HG03196 (cell line): ENCODE results near the gene GAREM1.
"Not testable (repeated sequence)": the region's sequence is repeated elsewhere in the genome, so short reads cannot be mapped to it uniquely, and the experiment has no call there.

Experiments used
- ATAC-seq: cut with Tn5 transposase; IDR thresholded peaks from one replicate; pipeline ENCODE4 v1.9.1; 2021; ENCODE audit not compliant: unreplicated experiment

GAREM1 gene

DNA sequence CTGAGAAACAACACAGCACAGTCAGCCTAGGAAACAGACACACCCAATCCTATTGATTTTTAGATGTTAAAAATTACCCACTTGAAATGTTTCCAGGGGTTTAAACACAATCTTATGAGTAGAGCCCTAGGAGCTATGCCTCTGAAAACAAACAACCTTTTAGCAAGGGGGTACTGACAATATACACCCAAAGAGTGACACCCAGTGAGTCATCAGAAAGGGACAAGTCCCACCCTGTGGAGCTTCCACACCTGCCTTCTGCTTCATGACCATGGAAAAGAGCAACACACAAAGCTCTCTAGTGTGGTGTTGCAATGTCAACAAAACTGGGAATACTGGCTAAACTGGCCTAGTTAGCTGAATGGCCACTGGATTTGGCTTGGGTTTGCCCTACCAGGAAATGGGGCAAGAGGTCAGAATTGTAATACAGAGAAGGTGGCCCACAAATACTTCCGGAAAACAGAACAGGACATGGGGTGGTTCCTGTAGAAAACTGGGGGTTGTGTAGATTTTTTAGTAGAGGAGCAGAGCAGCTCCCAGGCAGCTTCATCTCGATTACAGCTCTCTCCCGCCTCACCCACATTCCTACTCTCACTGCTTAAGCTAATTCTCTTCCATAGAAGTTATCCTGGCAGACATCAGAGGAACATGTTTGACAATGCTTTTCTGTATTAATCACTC is 98.2 kb downstream of the GAREM1 start:
- ATAC-seq: no peak

DNA sequence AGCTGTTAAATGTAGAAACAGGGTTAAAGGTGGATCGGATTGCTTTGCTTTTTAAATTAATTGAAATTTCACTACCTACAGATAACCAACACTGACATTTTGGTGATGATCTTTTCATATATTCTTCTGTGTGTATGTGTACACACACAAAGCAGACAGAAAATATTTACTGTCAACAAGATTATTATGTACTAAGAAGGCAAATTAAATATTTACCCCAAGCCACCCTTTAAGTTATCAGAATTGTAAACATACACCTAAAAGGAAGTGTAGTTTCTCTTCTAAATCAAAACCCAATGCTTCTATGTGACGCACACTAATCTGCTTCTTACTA is 98.7 kb downstream of the GAREM1 start:
- no peak for ATAC-seq

DNA sequence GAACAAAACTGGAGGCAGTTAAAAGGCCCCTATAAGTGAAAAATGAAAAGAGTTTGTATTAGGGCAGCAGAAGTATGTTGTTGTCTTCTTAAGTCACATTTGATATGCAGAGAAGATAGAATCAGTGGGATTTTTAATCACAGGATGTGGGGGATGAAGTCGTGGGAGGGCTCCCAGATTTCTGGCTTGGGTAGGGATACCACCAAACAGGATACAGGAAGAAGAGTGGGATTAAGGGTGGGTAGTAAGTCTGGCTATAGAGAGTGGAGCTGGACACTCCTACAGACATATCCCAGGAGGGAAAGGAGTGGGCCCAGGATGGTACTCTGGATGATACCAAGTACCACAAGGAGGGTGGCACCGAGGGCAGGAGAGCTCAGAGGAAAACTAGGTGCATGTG is 99.3 kb downstream of the GAREM1 start:
- ATAC-seq: no peak

- no peak for ATAC-seq
These were observed 101.7 kb downstream of the GAREM1 start for GRCh38 chr18:32368991-32369390.

- ATAC-seq: no peak
These were observed 102.5 kb downstream of the GAREM1 start for GRCh38 chr18:32368170-32368569.

GRCh38 chr18:32366586-32367538 is 103.8 kb downstream of the GAREM1 start:
- no peak for ATAC-seq

- ATAC-seq: no peak
These were observed 108.2 kb downstream of the GAREM1 start for GRCh38 chr18:32362484-32362883.

DNA sequence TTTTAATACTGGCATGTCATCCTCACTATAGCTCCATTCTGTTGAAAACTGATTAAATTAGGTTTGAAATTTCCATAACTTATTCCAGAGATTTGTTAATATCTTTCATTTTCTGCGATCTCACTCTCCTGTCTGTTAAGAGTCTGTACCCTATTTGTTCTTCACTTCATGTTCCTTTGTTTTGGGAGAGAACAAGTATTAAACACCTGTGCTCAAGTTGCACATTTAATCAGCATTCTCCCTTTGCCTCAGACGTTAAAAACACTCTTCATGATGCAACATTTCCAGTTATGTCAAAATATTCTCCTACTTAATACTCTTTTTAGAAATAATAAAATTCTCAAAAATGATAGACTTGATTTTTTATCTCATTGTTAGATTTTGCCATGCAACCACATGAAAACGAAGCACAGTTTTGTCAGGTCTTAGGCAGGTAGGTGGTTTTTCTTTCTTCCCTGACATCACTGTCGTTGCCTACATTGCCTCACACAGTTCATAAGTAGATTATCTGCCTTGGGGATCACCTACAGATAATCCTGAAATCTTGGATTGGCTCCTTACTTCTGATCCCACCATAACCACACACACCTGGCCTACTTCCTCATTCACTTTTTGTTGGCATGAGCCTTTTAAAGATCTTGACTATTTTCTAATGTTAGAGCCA is 109.9 kb downstream of the GAREM1 start:
- no peak for ATAC-seq

- no peak for ATAC-seq
These were observed 112.2 kb downstream of the GAREM1 start for GRCh38 chr18:32358529-32358928.

DNA sequence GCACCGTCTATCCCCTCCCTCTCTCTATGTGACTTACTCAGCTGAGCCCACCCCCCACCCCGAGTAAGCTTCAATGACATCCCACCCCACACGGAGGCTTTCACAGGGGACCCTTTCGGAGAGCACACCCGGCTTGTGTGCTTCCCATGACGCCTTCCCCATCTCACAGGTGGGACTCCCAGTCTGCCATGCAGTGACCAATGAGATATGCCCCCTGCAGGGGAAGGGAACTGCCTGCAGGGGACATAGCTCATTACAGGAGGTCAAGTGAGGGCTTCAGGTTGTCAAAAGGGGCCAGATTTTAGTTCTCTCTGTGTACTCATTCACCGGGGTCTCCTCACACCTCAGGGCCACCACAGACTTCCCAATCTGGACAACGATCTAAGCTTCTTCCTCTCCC is 112.6 kb downstream of the GAREM1 start:
- ATAC-seq: no peak

DNA sequence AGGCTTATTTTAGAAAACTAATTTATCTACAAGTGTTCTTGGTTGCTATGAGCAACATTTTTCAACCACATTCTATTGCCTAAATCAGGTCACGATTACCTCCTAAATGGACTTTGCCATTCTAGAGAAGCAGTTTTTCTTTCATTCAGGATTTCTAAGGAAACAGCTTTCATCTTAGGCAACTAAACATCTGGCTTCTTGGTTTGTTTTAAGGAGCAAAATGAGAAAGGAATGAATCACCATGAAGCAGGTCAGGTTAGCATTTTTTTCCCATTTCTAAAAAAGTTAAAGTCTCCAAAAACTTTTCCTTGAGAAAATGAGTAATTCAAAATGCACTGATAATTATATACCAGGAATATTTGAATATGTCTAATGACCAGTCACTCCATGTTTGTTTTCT is 114.8 kb downstream of the GAREM1 start:
- no peak for ATAC-seq

- ATAC-seq: no peak
These were observed 116.2 kb downstream of the GAREM1 start for GRCh38 chr18:32354518-32354917.

DNA sequence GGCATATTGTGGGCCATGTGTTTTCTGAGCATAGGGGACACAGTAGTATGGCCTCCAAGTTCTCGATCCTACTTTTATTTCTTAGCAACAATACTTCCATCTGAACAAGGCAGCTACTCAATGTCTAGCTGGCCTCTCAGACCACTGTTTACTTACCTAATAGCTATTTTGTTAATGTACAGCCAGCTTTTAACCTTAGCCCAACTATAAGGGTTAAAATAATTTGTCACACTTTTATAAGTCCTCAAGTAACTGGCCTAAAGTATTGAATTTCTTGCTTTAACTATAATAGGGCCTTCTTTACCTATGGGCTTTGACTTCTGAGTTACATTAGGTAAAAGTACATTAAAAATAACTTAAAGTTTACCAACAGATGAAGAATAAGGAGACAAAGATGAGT is 117.4 kb downstream of the GAREM1 start:
- no peak for ATAC-seq

DNA sequence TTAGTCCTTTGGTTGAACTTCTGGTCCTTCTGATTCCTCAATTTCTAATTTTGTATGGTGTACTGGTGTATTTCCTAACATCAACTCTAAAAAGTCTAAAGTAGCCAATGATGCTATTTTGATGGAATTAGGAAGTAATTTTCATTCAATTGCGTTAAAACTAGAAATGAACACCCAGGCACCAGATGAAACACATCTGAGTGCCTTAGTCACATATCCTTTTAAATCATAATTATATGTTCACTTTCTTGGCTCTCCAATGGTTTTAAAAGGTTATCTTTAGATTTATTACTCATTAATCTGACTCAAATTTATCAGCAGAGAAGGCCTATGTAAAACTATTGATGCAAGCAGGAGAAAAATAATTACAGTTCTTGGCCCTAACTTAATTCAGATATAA is 119.7 kb downstream of the GAREM1 start:
- ATAC-seq: no peak

GRCh38 chr18:32349728-32350395 is 120.8 kb downstream of the GAREM1 start:
- ATAC-seq: no peak

DNA sequence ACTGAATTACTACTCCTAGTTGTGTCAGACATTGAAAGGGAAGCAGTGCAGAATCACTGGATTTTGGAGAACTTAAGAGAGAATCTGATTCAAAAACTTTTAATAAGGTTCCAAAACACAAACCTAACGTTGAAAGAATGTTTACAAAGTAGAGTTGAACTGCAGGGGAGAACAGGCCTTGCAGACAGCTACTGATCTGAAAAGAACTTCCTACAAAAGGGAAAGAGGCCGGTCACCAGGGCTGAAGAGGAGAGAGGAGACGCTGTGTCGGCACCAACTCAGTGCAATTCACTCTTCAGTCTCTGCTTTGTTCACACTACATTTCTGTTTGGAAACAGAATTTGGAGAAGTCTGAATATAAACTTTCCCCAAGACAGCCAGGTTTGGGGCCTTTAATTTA is 124.0 kb downstream of the GAREM1 start:
- ATAC-seq: no peak

GRCh38 chr18:32343634-32344033 is 127.0 kb downstream of the GAREM1 start:
- ATAC-seq: no peak

DNA sequence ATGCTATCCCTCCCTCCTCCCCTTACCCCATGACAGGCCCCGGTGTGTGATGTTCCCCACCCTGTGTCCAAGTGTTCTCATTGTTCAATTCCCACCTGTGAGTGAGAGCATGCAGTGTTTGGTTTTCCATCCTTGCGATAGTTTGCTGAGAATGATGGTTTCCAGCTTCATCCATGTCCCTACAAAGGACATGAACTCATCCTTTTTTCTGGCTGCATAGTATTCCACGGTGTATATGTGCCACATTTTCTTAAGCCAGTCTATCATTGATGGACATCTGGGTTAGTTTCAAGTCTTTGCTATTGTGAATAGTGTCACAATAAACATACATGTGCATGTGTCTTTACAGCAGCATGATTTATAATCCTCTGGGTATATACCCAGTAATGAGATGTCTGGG is 129.6 kb downstream of the GAREM1 start:
- ATAC-seq: not testable (repeated sequence)

GRCh38 chr18:32339045-32339444 is 131.6 kb downstream of the GAREM1 start:
- ATAC-seq: no peak

DNA sequence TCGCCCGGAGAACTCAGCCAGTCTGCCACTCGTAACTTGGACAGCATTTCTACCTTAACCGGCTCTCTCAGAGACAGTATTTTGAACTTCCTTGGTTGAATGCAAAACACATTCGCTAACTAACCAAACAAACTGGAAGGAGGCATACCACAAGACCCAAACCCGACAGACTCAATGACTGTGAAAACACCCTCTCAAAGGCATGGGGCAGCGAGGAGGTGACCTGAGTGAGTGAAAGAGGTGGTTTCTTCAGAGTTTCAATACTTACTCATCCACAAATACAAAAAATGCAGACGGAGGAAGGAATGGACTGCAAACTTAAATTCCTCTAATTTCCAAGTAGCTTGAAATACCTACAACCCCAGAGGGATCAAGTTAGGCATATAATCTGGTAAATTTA is 132.9 kb downstream of the GAREM1 start:
- no peak for ATAC-seq

GRCh38 chr18:32337347-32337746 is 133.3 kb downstream of the GAREM1 start:
- no peak for ATAC-seq
